ENCODE results near the gene ADIPOQ. TPM values are rescaled to one million over a fixed set of nuclear protein-coding genes. Genes with fewer than 3 reads are reported as not detected.
A peak's percentile ranks its signal among the peaks of the same experiment; 100 is the strongest.
"Not testable (repeated sequence)": the region's sequence is repeated elsewhere in the genome, so short reads cannot be mapped to it uniquely, and the experiment has no call there.

The ADIPOQ gene
- total RNA-seq, 6 experiments from 2014 or later: not detected

GRCh38 chr3:186806089-186807055 lies 36.1 kb upstream of the ADIPOQ start, which contains the start of gene RFC4:
RFC4 (minus strand) TSS chr3:186806482; CDS start chr3:186804713, 1,769 bp downstream.
- peak within 1 kb of the TSS; percentile 82 to 84 (median 83) for H3K4me3 ChIP-seq
- peak; percentile 89 to 91 (median 89) for DNase-seq
- ATAC-seq: peak; percentile 97 to 99 (median 98)
- peak within 1 kb of the TSS; percentile 84 to 89 (median 85) for H3K27ac ChIP-seq
- no peaks in the 10 kb centered on the region for H3K9me3 ChIP-seq
- WGBS (ENCODE audit: insufficient coverage, low coverage, low lambda C conversion rate, missing lambda C conversion rate): 0% methylated on average over 13 of the region's 70 CpGs
- TF ChIP-seq POLR2A (IDR thresholded peaks at IDR 0.05) (peak; percentile 61), CTCF (IDR thresholded peaks at IDR 0.05) (no peak)
- H3K4me1 ChIP-seq: peaks cover 0 to 15% (median 6%) of the 10 kb centered on the region in 4 donors
- no peaks in the 10 kb centered on the region for H3K27me3 ChIP-seq
- H3K36me3 ChIP-seq: no peaks in the 10 kb centered on the region
- intact Hi-C loops (cut with DNase I): no loop called here

- WGBS (ENCODE audit: insufficient coverage, low coverage, low lambda C conversion rate, missing lambda C conversion rate): 32% methylated on average over 5 of the region's 5 CpGs
- H3K27ac ChIP-seq: no peak overlapping the region
Measured at GRCh38 chr3:186807231-186807630, 35.3 kb upstream of the ADIPOQ start.

GRCh38 chr3:186810336-186810996 lies 32.0 kb upstream of the ADIPOQ start:
- DNase-seq (no peak), ATAC-seq (no peak)
- Histone ChIP-seq H3K4me3 (no peak overlapping the region), H3K36me3 (no peaks in the 10 kb centered on the region), H3K27ac (no peak overlapping the region), H3K4me1 (peaks cover 0 to 12% (median 5%) of the 10 kb centered on the region in 4 donors), H3K27me3 (no peaks in the 10 kb centered on the region), H3K9me3 (no peaks in the 10 kb centered on the region)
- intact Hi-C loops (cut with DNase I): no loop called here
- TF ChIP-seq CTCF (IDR thresholded peaks at IDR 0.05) (no peak), POLR2A (IDR thresholded peaks at IDR 0.05) (no peak)
- WGBS (ENCODE audit: insufficient coverage, low coverage, low lambda C conversion rate, missing lambda C conversion rate): 67% methylated on average over 4 of the region's 5 CpGs

More at GRCh38 chr3:186807231-186807630, 35.3 kb upstream of the ADIPOQ start:
- H3K4me1 ChIP-seq: peaks cover 0 to 15% (median 6%) of the 10 kb centered on the region in 4 donors
- no peak for DNase-seq
- ATAC-seq: no peak
- H3K9me3 ChIP-seq: no peaks in the 10 kb centered on the region
- intact Hi-C loops (cut with DNase I): no loop called here
- TF ChIP-seq POLR2A (IDR thresholded peaks at IDR 0.05) (no peak), CTCF (IDR thresholded peaks at IDR 0.05) (no peak)
- no peaks in the 10 kb centered on the region for H3K36me3 ChIP-seq
- no peaks in the 10 kb centered on the region for H3K27me3 ChIP-seq
- H3K4me3 ChIP-seq: peak overlapping the region in 2 of 3 donors; percentile 82 to 84

GRCh38 chr3:186811313-186811712 lies 31.2 kb upstream of the ADIPOQ start:
- H3K9me3 ChIP-seq; intact Hi-C loops (cut with DNase I); H3K36me3 ChIP-seq; H3K4me3 ChIP-seq; DNase-seq; H3K27me3 ChIP-seq; H3K4me1 ChIP-seq; ATAC-seq; H3K27ac ChIP-seq: not testable (repeated sequence)
- WGBS (ENCODE audit: insufficient coverage, low coverage, low lambda C conversion rate, missing lambda C conversion rate): no CpG with 5 or more reads among the region's 29 CpGs
